ENCODE results near the gene LAMP1.
"Not testable (repeated sequence)": the region's sequence is repeated elsewhere in the genome, so short reads cannot be mapped to it uniquely, and the experiment has no call there.

DNA sequence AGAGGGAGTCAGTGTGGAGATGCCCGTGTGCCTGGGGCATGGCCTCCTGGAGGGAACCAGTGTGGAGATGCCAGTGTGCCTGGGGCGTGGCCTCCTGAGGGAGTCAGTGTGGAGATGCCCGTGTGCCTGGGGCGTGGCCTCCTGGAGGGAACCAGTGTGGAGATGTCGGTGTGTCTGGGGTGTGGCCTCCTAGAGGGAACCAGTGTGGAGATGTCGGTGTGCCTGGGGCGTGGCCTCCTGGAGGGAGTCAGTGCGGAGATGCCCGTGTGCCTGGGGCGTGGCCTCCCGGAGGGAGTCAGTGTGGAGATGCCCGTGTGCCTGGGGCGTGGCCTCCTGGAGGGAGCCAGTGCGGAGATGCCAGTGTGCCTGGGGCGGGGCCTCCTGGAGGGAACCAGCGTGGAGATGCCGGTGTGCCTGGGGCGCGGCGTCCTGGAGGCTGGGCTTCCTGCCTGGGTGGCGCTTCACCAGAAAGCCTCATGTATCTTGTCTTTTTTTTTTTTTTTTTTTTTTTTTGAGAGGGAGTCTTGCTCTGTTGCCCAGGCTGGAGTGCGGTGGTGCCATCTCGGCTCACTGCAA, 17.9 kb downstream of the LAMP1 start:
- TF ChIP-seq CTCF, POLR2A (IDR thresholded peaks at IDR 0.05): not testable (repeated sequence)

All from Peyer's patch (tissue), 4 donors.